SK-N-SH (cell line): Measurements from ENCODE around the gene PKN1. TPM values are rescaled to one million over a fixed set of nuclear protein-coding genes. Genes with fewer than 3 reads are reported as not detected.

Experiments used
- CTCF ChIA-PET: fragments of 300-600, 350-600 bp; formaldehyde crosslinking; extraction: SDS; loops from one replicate; lab custom pipeline; 2021; lab: Yijun Ruan, JAX
- POLR2A ChIA-PET: fragments of 350-600 bp; sonication (Branson Sonifier 250); formaldehyde crosslinking; extraction: SDS; loops from one replicate; lab custom pipeline; 2020; ENCODE audit warnings: antibody characterized with exemption, inconsistent platforms; lab: Yijun Ruan, JAX
- DNase-seq: peaks from one replicate; pipeline ENCODE4 v3.0.0; 2012
- H2AFZ ChIP-seq: fragments of 200-600 bp; sonication (generic); 2 replicates; pipeline ENCODE4 v1.8.1; 2016; ENCODE audit warnings: antibody characterized with exemption, mild to moderate bottlenecking, low read depth
- H3F3A ChIP-seq: fragments of 200-600 bp; sonication (generic); replicated peaks from 2 replicates; pipeline ENCODE3; 2016; ENCODE audit warnings: antibody characterized with exemption, mild to moderate bottlenecking; ENCODE audit not compliant: insufficient read depth
- H3K27ac ChIP-seq, 2 experiments: fragments of 200-500 bp in 1 of 2; fragments of 200-600 bp in 1 of 2; sonication (Bioruptor generic) in 1 of 2; sonication (generic), shearing (Covaris generic) in 1 of 2; 2 replicates each; pipeline versions ENCODE4 v1.5.1 to v1.6.1; 2014 to 2016; ENCODE audit warnings: low read depth in 2 of 2, inconsistent platforms in 1 of 2, low read length in 1 of 2, mild to moderate bottlenecking in 1 of 2, mixed read lengths in 1 of 2
- H3K27me3 ChIP-seq: fragments of 200-600 bp; sonication (generic), shearing (Covaris generic); 2 replicates; pipeline ENCODE4 v1.6.1; 2016; ENCODE audit warnings: mixed run types; ENCODE audit not compliant: insufficient read depth
- H3K36me3 ChIP-seq, 2 experiments: fragments of 200-500 bp in 1 of 2; fragments of 200-600 bp in 1 of 2; sonication (Bioruptor generic) in 1 of 2; sonication (generic) in 1 of 2; replicated peaks in 1 of 2; 2 replicates each; pipeline versions ENCODE3 to v1.5.1; 2014 to 2016; ENCODE audit warnings: low read length in 1 of 2, mild to moderate bottlenecking in 1 of 2; ENCODE audit not compliant: insufficient read depth in 2 of 2, control insufficient read depth in 1 of 2
- H3K4me1 ChIP-seq, 2 experiments: fragments of 200-500 bp in 1 of 2; fragments of 200-600 bp in 1 of 2; sonication (Bioruptor generic) in 1 of 2; sonication (generic), shearing (Covaris generic) in 1 of 2; 2 replicates each; pipeline versions ENCODE4 v1.5.1 to v1.6.1; 2014 to 2016; ENCODE audit warnings: low read depth in 1 of 2, low read length in 1 of 2, mixed run types in 1 of 2; ENCODE audit not compliant: insufficient read depth in 2 of 2, control insufficient read depth in 1 of 2
- H3K4me2 ChIP-seq: fragments of 200-600 bp; sonication (generic), shearing (Covaris generic); 2 replicates; pipeline ENCODE4 v1.6.1; 2017; ENCODE audit warnings: mixed run types
- H3K4me3 ChIP-seq, 2 experiments: fragments of 200-500 bp in 1 of 2; fragments of 200-600 bp in 1 of 2; sonication (Bioruptor generic) in 1 of 2; sonication (generic), shearing (Covaris generic) in 1 of 2; 2 replicates each; pipeline versions ENCODE4 v1.5.1 to v1.8.1; 2014 to 2016; ENCODE audit warnings: low read depth in 2 of 2, inconsistent platforms in 1 of 2, low read length in 1 of 2, mild to moderate bottlenecking in 1 of 2, mixed read lengths in 1 of 2, moderate library complexity in 1 of 2
- H3K79me2 ChIP-seq: fragments of 200-600 bp; sonication (generic); 2 replicates; pipeline ENCODE4 v1.8.1; 2017; ENCODE audit warnings: mild to moderate bottlenecking; ENCODE audit not compliant: insufficient read depth
- H3K9ac ChIP-seq: fragments of 200-600 bp; sonication (generic); 2 replicates; pipeline ENCODE4 v1.6.1; 2017; ENCODE audit warnings: mixed run types
- H3K9me2 ChIP-seq: fragments of 200-600 bp; sonication (generic); 2 replicates; pipeline ENCODE4 v1.6.1; 2017; ENCODE audit warnings: mixed run types
- H3K9me3 ChIP-seq: fragments of 200-600 bp; sonication (generic); 2 replicates; pipeline ENCODE4 v1.6.1; 2017; ENCODE audit warnings: mixed run types, mild to moderate bottlenecking, moderate library complexity
- H4K20me1 ChIP-seq: fragments of 200-600 bp; sonication (generic); 2 replicates; pipeline ENCODE4 v1.6.1; 2017; ENCODE audit warnings: mild to moderate bottlenecking, mixed run types; ENCODE audit not compliant: insufficient read depth
- CHD2 ChIP-seq: fragments of 150-350 bp; IDR thresholded peaks from 2 replicates; pipeline ENCODE4 v1.6.1; 2018; ENCODE audit warnings: low read length; ENCODE audit not compliant: partially characterized antibody
- EZH2phosphoT487 ChIP-seq: fragments of 200-600 bp; sonication (generic); IDR thresholded peaks from 2 replicates; pipeline ENCODE4 v1.6.1; 2017; ENCODE audit warnings: low read depth, mixed run types, mild to moderate bottlenecking, antibody characterized with exemption, moderate library complexity, borderline replicate concordance
- FOXM1 ChIP-seq: IDR thresholded peaks from 2 replicates; pipeline ENCODE4 v1.4.0; 2012; ENCODE audit warnings: low read depth, mild to moderate bottlenecking
- GABPA ChIP-seq: IDR thresholded peaks from 2 replicates; pipeline ENCODE4 v1.4.0; 2012; ENCODE audit warnings: low read depth, mild to moderate bottlenecking
- GATA2 ChIP-seq: sonication (generic); formaldehyde crosslinking; IDR thresholded peaks from 2 replicates; pipeline ENCODE4 v1.5.0; 2020; ENCODE audit warnings: mild to moderate bottlenecking, missing genetic modification reagents
- JUND ChIP-seq: IDR thresholded peaks from 2 replicates; pipeline ENCODE4 v1.4.0; 2012
- MEF2A ChIP-seq: IDR thresholded peaks from 2 replicates; pipeline ENCODE4 v1.4.0; 2012; ENCODE audit warnings: low read depth, borderline replicate concordance
- RFX5 ChIP-seq: IDR thresholded peaks from 2 replicates; pipeline ENCODE4 v1.6.1; 2012; ENCODE audit warnings: mild to moderate bottlenecking, improper control_type of control experiment, low read length
- SMC3 ChIP-seq: IDR thresholded peaks from 2 replicates; pipeline ENCODE4 v1.6.1; 2012; ENCODE audit warnings: low read depth, low read length, improper control_type of control experiment
- TAF1 ChIP-seq: IDR thresholded peaks from 2 replicates; pipeline ENCODE4 v1.6.1; 2012; ENCODE audit warnings: low read depth, mild to moderate bottlenecking, low read length, moderate library complexity, borderline replicate concordance
- TEAD4 ChIP-seq: IDR thresholded peaks from 2 replicates; pipeline ENCODE4 v1.4.0; 2012; ENCODE audit warnings: mild to moderate bottlenecking, borderline replicate concordance; ENCODE audit not compliant: insufficient read depth
- WGBS: methylation state at CpG from one replicate; pipeline ENCODE4 v1.1.6; 2017; ENCODE audit warnings: low lambda C conversion rate; 5-methylcytosine and 5-hydroxymethylcytosine counted together
- polyA plus RNA-seq, 3 experiments: library from polyadenylated mRNA; depleted of rRNA; stranded (reverse); fragments of >200 nt; gene quantifications; 2 replicates each; pipeline ENCODE4 v1.2.3, GENCODE V29; 2012
- TF ChIP-seq, protein P1 (sequence below): IDR thresholded peaks from 2 replicates; pipeline ENCODE4 v1.4.0; 2012; ENCODE audit warnings: low read depth, borderline replicate concordance

Gene PKN1
- polyA plus RNA-seq, 1 of the 3 experiments (the other 2 are of a cell fraction): 99.6 TPM

GRCh38 chr19:14407605-14408484 lies 25.3 kb upstream of the PKN1 start (continued):
- TF ChIP-seq, protein P1, sequence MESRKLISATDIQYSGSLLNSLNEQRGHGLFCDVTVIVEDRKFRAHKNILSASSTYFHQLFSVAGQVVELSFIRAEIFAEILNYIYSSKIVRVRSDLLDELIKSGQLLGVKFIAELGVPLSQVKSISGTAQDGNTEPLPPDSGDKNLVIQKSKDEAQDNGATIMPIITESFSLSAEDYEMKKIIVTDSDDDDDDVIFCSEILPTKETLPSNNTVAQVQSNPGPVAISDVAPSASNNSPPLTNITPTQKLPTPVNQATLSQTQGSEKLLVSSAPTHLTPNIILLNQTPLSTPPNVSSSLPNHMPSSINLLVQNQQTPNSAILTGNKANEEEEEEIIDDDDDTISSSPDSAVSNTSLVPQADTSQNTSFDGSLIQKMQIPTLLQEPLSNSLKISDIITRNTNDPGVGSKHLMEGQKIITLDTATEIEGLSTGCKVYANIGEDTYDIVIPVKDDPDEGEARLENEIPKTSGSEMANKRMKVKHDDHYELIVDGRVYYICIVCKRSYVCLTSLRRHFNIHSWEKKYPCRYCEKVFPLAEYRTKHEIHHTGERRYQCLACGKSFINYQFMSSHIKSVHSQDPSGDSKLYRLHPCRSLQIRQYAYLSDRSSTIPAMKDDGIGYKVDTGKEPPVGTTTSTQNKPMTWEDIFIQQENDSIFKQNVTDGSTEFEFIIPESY: no peak
- no peak for TF ChIP-seq TEAD4
- no peak for TF ChIP-seq FOXM1
- no peak for TF ChIP-seq EZH2phosphoT487
- TF ChIP-seq GATA2 (CRISPR knock-in tag): no peak
- no peak for TF ChIP-seq MEF2A
- TF ChIP-seq JUND: no peak
- TF ChIP-seq SMC3: no peak
- TF ChIP-seq TAF1: no peak
- TF ChIP-seq GABPA: no peak
- no peak for TF ChIP-seq CHD2
- TF ChIP-seq, all 33 proteins: peak for 0

DNA sequence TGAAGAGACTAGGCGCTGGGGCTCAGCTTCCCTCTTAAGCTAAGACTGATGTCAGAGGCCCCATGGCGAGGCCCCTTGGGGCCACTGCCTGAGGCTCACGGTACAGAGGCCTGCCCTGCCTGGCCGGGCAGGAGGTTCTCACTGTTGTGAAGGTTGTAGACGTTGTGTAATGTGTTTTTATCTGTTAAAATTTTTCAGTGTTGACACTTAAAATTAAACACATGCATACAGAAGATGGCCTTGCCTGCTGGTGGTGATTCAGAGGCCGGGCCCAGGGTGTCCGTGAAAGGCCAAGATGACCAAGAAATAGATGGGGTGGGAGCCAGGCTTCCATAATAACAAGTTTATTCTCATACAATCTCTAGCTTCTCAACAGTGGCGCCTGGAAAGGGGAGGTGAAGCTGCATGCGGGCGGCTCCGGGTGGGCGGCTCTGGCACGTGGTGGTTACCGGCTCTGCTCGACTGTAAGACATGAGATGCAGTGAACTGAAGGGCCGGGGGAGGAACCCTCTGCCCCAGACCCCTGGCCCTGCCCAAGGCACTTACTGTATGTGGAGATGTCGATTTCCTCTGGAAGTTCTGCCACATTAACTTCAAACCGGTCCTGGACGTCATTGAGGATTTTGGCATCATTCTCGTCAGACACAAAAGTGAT lies 24.5 kb upstream of the PKN1 start:
- H4K20me1 ChIP-seq: peaks cover 33% of the 10 kb centered on the region
- H3K4me2 ChIP-seq: no peak overlapping the region
- no peaks in the 10 kb centered on the region for H3K27me3 ChIP-seq
- POLR2A ChIA-PET: no interaction called here
- H3F3A ChIP-seq: peaks cover 16% of the 10 kb centered on the region
- TF ChIP-seq CHD2 (no peak), FOXM1 (no peak), RFX5 (no peak), GABPA (no peak)
- H3K79me2 ChIP-seq: peaks cover 28% of the 10 kb centered on the region
- H3K9ac ChIP-seq: no peak overlapping the region
- no peaks in the 10 kb centered on the region for H3K9me3 ChIP-seq
- no peak for DNase-seq
- no peak overlapping the region for H3K4me3 ChIP-seq
- WGBS: 92% methylated on average over 17 of the region's 20 CpGs
- H2AFZ ChIP-seq: no peak overlapping the region
- H3K27ac ChIP-seq: no peak overlapping the region
- no peaks in the 10 kb centered on the region for H3K9me2 ChIP-seq
- peaks cover 19 to 52% of the 10 kb centered on the region in 2 experiments for H3K36me3 ChIP-seq
- peaks cover 4 to 11% of the 10 kb centered on the region in 2 experiments; a peak in 2 of 4 replicates for H3K4me1 ChIP-seq
- CTCF ChIA-PET: interaction anchor here (1.6 to 2.3 kb wide), 2 partner anchors 60 to 272 kb away, joined by 5 to 10 read pairs; partner anchors contain the start of gene ASF1B
